ENCODE data around the gene TMC2.
A peak's percentile ranks its signal among the peaks of the same experiment; 100 is the strongest.

The TMC2 gene

DNA sequence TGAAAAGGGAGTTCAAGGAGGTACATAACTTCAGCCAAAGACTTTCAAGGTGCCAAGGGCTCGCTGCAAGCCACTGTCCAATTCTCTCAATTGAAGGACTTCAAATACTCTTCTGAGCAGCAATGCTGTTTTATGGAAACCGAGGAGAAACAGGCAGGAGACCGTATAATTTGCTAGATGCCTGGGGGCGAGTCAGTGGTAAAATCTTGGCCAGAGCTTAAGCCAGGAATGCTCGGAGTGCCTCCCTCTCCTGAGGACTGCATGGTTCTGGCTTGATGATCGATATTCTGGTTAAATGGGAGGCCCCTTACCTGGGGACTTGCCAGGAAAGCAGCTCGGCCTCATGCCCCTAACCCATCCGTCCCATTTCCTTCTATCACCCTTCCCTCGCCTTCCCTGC is 80.3 kb downstream of the TMC2 start:
- in situ Hi-C loops (cut with MboI; ENCODE audit: low pct_unique_long_range_greater_than_20kb, low sequenced_read_pairs), result no loop called here
- no peak for DNase-seq

DNA sequence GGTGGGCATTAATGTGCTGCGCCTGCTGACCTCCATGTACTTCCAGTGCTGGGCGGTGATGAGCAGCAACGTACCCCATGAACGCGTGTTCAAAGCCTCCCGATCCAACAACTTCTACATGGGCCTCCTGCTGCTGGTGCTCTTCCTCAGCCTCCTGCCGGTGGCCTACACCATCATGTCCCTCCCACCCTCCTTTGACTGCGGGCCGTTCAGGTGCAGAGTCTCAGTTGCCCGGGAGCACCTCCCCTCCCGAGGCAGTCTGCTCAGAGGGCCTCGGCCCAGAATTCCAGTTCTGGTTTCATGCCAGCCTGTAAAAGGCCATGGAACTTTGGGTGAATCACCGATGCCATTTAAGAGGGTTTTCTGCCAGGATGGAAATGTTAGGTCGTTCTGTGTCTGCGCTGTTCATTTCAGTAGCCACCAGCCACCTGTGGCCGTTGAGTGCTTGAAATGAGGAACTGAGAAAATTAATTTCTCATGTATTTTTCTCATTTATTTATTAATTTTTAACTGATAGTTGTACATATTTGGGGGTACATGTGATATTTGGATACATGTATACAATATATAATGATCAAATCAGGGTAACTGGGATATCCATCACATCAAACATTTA is 80.8 kb downstream of the TMC2 start:
- DNase-seq, result no peak
- in situ Hi-C loops (cut with MboI; ENCODE audit: low pct_unique_long_range_greater_than_20kb, low sequenced_read_pairs), result no loop called here

DNA sequence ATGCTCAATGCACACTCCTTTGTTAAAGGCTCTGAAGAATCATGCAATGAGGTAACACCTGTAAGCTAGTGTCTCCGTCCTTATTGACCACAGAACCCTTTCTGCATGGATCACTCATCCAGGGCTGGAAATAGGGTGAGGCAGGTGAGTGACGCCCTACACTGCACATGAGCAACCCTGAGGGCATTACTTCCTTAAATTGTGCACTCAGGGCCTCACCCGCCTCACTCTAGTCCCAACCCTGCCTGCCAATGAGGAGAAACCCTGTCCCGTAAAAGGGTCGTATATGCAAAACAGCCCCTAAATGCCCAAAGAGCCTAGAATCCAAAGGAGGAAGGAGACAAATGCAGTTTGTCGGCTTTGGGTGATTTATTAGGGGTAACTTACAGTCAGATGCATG is 82.4 kb downstream of the TMC2 start:
- in situ Hi-C loops (cut with MboI; ENCODE audit: low pct_unique_long_range_greater_than_20kb, low sequenced_read_pairs), result no loop called here
- no peak for DNase-seq

DNA sequence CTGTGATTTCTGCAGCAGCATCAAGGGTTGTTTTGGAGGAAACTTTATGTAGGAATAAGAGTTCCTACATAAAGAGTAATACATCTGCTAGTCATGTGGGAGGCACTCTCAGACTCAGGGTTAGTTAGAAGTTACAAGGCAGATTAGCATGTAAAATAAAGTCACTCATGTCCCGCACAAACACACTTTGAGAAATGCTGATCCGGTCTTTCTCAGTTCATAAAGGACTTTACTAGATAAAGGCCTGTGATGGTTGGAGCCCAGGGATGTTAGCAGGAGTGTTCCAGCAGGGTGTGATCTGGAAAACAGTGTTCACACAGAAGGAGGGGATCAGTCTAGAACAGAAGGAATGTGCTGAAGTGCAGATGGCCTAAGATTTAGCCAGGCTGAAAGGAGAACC is 83.0 kb downstream of the TMC2 start:
- DNase-seq, result no peak
- in situ Hi-C loops (cut with MboI; ENCODE audit: low pct_unique_long_range_greater_than_20kb, low sequenced_read_pairs), result no loop called here

DNA sequence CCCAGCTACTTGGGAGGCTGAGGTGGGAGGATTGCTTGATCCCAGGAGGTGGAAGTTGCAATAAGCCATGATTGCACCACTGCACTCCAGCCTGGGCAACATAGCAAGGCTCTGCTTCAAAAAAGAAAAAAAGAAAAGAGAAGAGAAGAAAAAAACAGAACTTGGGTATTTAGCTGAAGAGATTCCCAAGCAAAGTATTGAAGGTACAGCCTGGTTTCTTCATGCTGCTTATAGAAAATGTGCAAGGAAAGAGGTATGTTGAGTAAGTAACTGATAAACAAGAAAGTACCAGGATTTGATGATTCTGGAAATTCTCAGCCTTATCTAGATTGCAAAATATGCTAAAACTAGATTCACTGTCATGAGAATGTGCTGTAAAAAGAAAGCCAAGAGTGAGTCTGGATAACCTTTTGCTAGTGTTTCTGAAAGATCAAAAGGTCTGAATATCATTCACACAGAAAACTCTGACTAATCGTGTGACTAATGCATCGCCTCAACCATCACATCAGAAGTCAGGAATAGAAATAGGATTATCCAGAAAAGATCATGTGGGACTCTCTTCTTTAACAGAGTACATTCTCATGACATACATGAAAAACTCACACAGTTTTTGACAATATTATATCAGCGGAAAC is 83.7 kb downstream of the TMC2 start:
- no peak for DNase-seq
- in situ Hi-C loops (cut with MboI; ENCODE audit: low pct_unique_long_range_greater_than_20kb, low sequenced_read_pairs), result no loop called here

DNA sequence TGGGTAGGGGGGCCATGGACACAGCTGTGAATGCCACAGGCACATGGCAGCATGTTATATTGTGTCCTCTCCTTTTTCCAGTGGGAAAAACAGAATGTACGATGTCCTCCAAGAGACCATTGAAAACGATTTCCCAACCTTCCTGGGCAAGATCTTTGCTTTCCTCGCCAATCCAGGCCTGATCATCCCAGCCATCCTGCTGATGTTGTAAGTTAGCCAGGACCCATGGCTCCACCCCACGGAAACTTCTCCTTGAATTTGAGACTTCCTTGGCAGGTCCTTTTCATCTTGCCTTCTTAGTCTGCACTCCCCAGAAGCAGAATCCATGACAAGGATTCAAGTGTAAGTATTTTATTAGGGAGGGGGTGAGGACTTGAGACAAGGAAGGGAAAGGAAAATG is 87.8 kb downstream of the TMC2 start:
- no peak for DNase-seq
- in situ Hi-C loops (cut with MboI; ENCODE audit: low pct_unique_long_range_greater_than_20kb, low sequenced_read_pairs), result no loop called here

DNA sequence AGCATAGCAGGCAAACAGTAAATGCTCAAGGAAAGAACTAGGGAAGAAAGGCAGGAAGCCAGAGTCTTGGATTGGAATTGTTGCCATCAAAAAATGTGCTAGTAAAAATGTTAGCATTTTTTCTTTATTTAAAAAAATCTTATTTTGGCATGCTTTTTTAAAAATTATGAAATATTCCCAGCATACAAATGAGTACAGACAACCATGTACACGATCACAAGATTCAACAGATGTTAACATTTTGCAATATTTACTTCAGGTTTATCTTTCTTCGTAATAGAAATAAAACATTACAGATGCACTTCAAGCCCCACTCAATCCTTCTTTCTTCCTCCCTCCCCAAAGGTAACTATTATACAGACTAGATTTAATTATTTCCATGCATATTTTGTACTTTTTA is 88.7 kb downstream of the TMC2 start:
- in situ Hi-C loops (cut with MboI; ENCODE audit: low pct_unique_long_range_greater_than_20kb, low sequenced_read_pairs), result no loop called here

DNA sequence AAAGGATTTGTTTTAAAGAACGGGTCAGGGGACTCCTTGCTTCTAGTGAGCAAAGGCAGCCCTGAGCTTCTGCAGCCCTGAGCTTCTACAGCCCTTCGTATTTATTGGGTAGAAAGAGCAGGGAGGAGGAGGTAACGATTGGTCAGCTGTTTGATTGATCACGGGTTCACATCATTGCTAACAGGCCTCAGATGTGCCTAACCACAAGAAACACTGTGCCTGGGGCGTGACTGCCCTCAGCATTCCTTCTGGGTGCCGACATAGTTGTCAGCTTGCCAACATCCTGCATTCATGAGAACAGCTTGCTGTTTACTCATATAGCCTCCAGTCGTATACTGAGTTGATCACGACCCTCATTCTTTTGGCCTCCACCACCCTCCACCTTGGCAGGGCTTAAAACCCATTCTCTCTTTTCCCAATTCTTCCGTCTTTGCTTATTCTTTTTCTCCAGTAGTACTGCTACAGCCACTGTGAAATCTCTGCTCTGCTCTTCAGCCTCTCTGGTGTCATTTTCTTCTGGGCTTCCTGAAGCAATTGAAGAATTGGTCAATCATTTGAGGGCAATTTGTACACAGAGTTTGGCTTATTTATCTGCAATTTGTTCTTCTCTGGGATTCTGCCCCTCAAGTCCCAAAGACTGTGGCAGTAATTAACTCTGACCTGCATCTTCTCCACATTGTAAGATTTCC is 90.6 kb downstream of the TMC2 start:
- in situ Hi-C loops (cut with MboI; ENCODE audit: low pct_unique_long_range_greater_than_20kb, low sequenced_read_pairs), result no loop called here
- no peak for DNase-seq

More for the DNA sequence above, 88.7 kb downstream of the TMC2 start:
- DNase-seq, result no peak

DNA sequence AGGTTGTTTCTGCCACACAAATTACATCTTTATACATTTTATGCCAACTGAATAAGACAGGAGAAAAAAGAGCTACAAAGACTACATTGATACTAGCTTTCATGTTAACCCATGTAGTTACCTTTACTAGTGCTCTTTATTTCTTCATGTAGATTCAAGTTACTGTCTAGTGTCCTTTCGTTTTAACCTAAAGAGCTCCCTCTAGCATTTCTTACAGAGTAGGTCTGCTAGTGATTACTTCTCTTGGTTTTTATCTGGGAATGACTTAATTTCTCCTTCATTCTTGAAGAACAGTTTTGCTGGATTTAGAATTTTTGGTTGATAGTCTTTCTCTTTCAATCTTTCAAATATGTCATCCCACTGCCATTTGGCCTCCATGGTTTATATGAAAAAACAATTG is 94.9 kb downstream of the TMC2 start:
- in situ Hi-C loops (cut with MboI; ENCODE audit: low pct_unique_long_range_greater_than_20kb, low sequenced_read_pairs), result no loop called here
- DNase-seq, result no peak

DNA sequence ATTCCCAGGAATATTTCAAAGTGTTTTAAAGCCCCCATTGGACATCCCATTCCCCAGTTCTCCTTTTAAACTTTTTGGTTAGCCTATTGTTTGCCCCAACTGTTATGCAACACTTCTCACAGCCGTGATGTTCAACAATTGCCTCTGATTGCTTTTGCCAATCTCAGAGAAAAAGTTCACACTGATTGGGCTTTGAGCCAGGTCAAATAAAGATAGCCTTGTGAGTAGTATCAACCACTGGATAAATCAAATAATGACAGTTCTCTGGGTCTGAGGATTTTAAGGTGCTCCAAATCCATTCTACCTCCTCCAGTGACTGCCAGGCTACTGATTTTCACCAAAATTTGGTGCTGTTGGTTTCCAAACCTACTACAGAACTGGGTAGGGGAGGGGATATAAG is 97.0 kb downstream of the TMC2 start:
- in situ Hi-C loops (cut with MboI; ENCODE audit: low pct_unique_long_range_greater_than_20kb, low sequenced_read_pairs), result no loop called here
- no peak for DNase-seq

DNA sequence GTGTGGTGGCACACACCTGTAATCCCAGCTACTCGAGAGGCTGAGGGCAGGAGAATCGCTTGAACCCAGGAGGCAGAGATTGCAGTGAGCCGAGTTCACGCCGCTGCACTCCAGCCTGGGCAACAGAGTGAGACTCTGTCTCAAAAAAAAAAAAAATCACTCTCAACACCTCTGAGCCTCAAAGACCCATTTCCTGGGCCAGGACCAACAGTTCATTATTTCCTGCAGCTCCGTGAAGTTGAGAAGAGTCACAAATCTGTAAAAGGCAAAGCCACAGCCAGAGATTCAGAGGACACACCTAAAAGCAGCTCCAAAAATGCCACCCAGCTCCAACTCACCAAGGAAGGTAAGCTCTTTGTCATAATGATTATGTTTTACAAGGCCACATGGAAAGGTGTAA is 100.9 kb downstream of the TMC2 start:
- no peak for DNase-seq
- in situ Hi-C loops (cut with MboI; ENCODE audit: low pct_unique_long_range_greater_than_20kb, low sequenced_read_pairs), result no loop called here

DNA sequence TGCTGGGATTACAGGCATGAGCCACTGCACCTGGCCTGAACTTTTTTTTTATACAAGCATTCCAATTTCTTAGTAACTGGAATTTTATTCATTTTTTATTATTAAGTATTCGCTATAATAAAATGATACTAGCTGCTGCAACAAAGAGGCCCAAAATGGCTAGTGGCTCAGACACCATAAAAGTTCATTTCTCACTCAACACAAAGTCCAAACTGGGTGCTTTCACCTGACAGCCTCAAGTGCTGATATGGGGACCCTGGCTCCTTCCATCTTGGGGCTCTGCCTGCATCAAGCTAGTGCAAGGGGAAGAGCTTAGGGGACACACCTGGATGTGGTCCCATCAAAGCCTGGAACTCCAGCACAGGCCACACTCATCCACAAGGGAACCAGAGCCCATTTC is 103.9 kb downstream of the TMC2 start:
- no peak for DNase-seq
- in situ Hi-C loops (cut with MboI; ENCODE audit: low pct_unique_long_range_greater_than_20kb, low sequenced_read_pairs), result no loop called here

DNA sequence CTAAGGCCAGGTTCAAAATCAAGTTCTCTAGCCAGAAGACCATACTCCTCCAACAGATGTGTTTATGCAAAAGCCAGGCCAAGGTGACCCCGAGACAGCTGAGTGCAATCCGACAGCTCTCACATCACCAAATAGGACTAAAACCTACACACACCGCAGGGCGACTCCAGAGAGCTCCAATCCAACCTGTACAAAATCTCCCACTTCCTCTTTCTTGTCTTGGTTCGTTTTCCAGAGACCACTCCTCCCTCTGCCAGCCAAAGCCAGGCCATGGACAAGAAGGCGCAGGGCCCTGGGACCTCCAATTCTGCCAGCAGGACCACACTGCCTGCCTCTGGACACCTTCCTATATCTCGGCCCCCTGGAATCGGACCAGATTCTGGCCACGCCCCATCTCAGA is 104.5 kb downstream of the TMC2 start:
- in situ Hi-C loops (cut with MboI; ENCODE audit: low pct_unique_long_range_greater_than_20kb, low sequenced_read_pairs), result no loop called here
- no peak for DNase-seq

DNA sequence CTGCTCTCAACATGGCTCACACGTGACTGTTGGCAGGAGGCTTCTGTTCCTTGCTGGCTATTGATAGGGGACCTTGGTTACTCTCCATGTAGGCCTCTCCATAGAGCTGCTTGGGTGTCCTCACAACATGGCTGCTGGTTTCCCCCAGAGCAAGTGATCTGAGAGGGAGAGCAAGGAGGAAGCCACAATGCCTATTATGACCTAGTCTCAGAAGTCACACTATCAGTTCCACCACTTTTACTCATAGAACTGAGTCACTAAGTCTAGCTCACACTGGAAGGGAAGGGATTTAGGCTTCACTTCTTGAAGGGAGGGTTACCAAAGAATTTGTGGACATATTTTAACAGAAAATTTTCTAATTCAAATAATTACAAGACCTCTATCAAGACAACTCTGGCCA is 107.3 kb downstream of the TMC2 start:
- DNase-seq, result no peak
- in situ Hi-C loops (cut with MboI; ENCODE audit: low pct_unique_long_range_greater_than_20kb, low sequenced_read_pairs), result no loop called here

DNA sequence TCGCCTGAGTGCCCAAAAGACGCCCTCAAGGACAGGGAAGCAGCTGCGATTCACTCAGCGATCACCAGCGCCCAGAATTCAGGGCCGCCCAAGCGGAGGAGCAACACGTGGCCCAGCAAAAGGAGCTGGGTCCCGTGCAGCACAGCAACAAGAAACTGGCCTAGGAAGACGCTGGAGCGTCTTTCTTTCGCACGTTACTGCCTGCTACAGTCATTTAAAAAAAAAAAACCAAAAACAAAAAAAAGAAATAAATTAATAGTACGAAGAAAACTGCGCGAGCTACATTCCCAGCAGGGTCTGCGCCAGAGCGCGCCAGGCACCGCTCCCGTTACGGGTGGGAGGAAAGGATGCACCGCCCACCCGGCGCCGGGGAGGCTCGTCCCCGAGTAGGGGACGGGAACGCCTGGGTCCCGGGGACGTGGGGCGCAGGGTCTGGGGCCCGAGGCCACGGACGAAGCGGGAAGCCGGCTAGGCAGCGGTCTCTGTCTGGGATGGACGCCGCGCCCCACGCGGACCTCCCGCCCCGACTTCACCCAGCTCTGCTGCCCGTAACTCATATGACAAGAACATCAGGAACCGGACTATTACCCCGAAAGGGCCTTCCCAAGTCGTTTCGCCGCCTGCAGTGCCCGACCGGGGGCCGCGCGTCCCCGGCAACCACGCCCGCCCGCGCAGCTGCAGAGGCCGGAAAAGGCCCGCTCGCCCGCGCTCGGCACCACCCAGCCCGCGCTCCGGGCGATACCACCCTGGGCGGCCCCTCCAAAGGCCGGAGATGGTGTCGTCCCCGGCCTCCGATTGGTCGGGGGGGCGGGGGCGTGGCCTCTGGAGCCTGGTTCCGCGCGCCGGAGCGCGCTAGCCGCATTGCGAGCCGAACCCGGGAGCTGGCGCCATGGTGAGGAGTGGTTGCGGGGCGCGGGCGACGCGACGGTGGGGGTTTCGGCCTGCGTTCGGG is 115.7 kb downstream of the TMC2 start, which contains the start of gene NOP56:
Gene NOP56, plus strand, starts transcription at position 861 of the 952 bp plus-strand sequence. Its CDS starts 29 bp downstream, at position 890.
- in situ Hi-C loops (cut with MboI; ENCODE audit: low pct_unique_long_range_greater_than_20kb, low sequenced_read_pairs), result no loop called here
- DNase-seq, result peak; percentile 94

DNA sequence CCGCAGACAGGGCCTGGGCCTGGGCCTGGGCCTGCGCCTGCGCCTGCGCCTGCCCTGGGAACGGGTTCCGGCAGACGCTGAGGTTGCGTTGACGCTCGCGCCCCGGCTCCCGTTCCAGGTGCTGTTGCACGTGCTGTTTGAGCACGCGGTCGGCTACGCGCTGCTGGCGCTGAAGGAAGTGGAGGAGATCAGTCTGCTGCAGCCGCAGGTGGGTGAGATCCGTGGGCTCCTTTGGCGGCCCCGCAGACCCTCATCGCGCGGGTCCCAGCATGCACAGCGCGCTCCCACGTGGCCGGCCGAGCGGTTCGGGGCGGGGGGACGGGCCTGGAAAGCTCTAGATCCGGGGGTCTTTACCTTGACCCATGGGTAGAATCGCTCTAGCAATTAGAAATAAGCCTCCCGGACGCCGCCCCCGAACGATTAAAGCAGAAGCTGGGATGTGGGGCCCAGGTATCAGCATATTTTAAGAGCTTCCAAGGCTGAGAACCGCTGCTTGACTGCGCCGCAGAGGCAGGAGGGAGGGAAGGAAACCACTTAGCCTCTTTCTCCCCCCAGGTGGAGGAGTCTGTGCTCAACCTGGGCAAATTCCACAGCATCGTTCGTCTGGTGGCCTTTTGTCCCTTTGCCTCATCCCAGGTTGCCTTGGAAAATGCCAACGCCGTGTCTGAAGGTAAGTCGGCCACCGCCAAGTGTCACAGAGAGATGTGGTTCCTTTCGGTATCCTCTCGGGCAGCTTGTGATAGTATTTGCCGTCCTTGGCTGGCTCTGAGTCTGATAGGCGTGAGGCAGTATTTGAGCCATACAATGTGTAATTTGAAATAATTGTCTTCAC is 116.6 kb downstream of the TMC2 start:
- DNase-seq, result no peak
- in situ Hi-C loops (cut with MboI; ENCODE audit: low pct_unique_long_range_greater_than_20kb, low sequenced_read_pairs), result no loop called here

DNA sequence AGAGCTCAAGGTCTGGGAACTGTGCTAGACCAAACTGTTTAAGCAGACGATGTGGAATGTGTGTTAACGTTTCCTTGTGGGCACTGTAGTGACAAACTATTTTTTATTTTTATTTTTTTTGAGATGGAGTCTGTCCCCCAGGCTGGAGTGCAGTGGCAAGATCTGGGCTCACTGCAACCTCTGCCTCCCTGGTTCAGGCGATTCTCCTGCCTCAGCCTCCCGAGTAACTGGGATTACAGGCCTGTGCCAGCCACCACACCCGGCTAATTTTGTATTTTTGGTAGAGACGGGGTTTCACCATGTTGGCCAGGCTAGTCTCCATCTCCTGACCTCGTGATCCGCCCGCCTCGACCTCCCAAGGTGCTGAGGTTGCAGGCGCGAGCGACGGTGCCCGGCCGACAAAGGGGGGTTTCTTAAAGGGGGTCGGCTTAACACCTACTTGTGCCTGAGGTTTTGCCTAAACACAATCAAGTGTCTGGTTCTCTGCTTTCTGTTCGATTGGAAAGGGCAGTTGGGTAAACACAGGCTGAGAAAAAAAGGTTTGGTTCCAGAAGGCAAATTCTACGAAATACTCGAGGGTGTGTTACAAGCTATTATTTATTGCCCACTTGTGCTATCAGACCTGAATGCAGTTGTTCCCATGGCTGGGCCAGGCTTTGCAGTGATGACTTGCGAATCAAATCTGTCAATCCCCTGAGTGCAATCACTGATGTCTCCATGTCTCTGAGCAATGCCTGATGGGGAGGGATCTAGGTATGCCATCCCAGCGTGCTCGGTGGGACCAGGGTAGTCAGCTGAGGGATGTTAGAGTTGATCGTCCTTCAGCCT is 117.4 kb downstream of the TMC2 start:
- in situ Hi-C loops (cut with MboI; ENCODE audit: low pct_unique_long_range_greater_than_20kb, low sequenced_read_pairs), result no loop called here
- DNase-seq, result no peak

DNA sequence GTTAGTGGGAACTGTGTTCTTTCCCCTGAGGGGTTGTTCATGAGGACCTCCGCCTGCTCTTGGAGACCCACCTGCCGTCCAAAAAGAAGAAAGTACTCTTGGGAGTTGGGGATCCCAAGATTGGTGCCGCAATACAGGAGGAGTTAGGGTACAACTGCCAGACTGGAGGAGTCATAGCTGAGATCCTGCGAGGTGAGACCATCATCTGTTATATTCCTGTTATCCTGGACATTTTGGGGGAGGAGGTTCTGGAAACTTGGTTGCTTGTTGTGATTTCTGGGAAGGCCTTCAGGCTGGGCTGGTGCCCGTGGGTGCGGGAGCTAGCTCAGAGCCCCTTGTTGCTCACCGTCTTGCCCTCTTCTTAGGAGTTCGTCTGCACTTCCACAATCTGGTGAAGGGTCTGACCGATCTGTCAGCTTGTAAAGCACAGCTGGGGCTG is 118.0 kb downstream of the TMC2 start:
- DNase-seq, result no peak

More for the DNA sequence above, 118.0 kb downstream of the TMC2 start:
- in situ Hi-C loops (cut with MboI; ENCODE audit: low pct_unique_long_range_greater_than_20kb, low sequenced_read_pairs), result no loop called here
